SK-N-SH (cell line): ENCODE data around the gene TXNRD2. TPM values are rescaled to one million over a fixed set of nuclear protein-coding genes. Genes with fewer than 3 reads are reported as not detected.

ENCODE experiments used
- CTCF ChIA-PET: fragments of 300-600, 350-600 bp; formaldehyde crosslinking; extraction: SDS; loops from one replicate; lab custom pipeline; 2021; lab: Yijun Ruan, JAX
- POLR2A ChIA-PET: fragments of 350-600 bp; sonication (Branson Sonifier 250); formaldehyde crosslinking; extraction: SDS; loops from one replicate; lab custom pipeline; 2020; ENCODE audit warnings: antibody characterized with exemption, inconsistent platforms; lab: Yijun Ruan, JAX
- DNase-seq: peaks from one replicate; pipeline ENCODE4 v3.0.0; 2012
- H2AFZ ChIP-seq: fragments of 200-600 bp; sonication (generic); 2 replicates; pipeline ENCODE4 v1.8.1; 2016; ENCODE audit warnings: antibody characterized with exemption, mild to moderate bottlenecking, low read depth
- H3F3A ChIP-seq: fragments of 200-600 bp; sonication (generic); replicated peaks from 2 replicates; pipeline ENCODE3; 2016; ENCODE audit warnings: antibody characterized with exemption, mild to moderate bottlenecking; ENCODE audit not compliant: insufficient read depth
- H3K27ac ChIP-seq, 2 experiments: fragments of 200-500 bp in 1 of 2; fragments of 200-600 bp in 1 of 2; sonication (Bioruptor generic) in 1 of 2; sonication (generic), shearing (Covaris generic) in 1 of 2; 2 replicates each; pipeline versions ENCODE4 v1.5.1 to v1.6.1; 2014 to 2016; ENCODE audit warnings: low read depth in 2 of 2, inconsistent platforms in 1 of 2, low read length in 1 of 2, mild to moderate bottlenecking in 1 of 2, mixed read lengths in 1 of 2
- H3K27me3 ChIP-seq: fragments of 200-600 bp; sonication (generic), shearing (Covaris generic); 2 replicates; pipeline ENCODE4 v1.6.1; 2016; ENCODE audit warnings: mixed run types; ENCODE audit not compliant: insufficient read depth
- H3K36me3 ChIP-seq, 2 experiments: fragments of 200-500 bp in 1 of 2; fragments of 200-600 bp in 1 of 2; sonication (Bioruptor generic) in 1 of 2; sonication (generic) in 1 of 2; replicated peaks in 1 of 2; 2 replicates each; pipeline versions ENCODE3 to v1.5.1; 2014 to 2016; ENCODE audit warnings: low read length in 1 of 2, mild to moderate bottlenecking in 1 of 2; ENCODE audit not compliant: insufficient read depth in 2 of 2, control insufficient read depth in 1 of 2
- H3K4me1 ChIP-seq, 2 experiments: fragments of 200-500 bp in 1 of 2; fragments of 200-600 bp in 1 of 2; sonication (Bioruptor generic) in 1 of 2; sonication (generic), shearing (Covaris generic) in 1 of 2; 2 replicates each; pipeline versions ENCODE4 v1.5.1 to v1.6.1; 2014 to 2016; ENCODE audit warnings: low read depth in 1 of 2, low read length in 1 of 2, mixed run types in 1 of 2; ENCODE audit not compliant: insufficient read depth in 2 of 2, control insufficient read depth in 1 of 2
- H3K4me2 ChIP-seq: fragments of 200-600 bp; sonication (generic), shearing (Covaris generic); 2 replicates; pipeline ENCODE4 v1.6.1; 2017; ENCODE audit warnings: mixed run types
- H3K4me3 ChIP-seq, 2 experiments: fragments of 200-500 bp in 1 of 2; fragments of 200-600 bp in 1 of 2; sonication (Bioruptor generic) in 1 of 2; sonication (generic), shearing (Covaris generic) in 1 of 2; 2 replicates each; pipeline versions ENCODE4 v1.5.1 to v1.8.1; 2014 to 2016; ENCODE audit warnings: low read depth in 2 of 2, inconsistent platforms in 1 of 2, low read length in 1 of 2, mild to moderate bottlenecking in 1 of 2, mixed read lengths in 1 of 2, moderate library complexity in 1 of 2
- H3K79me2 ChIP-seq: fragments of 200-600 bp; sonication (generic); 2 replicates; pipeline ENCODE4 v1.8.1; 2017; ENCODE audit warnings: mild to moderate bottlenecking; ENCODE audit not compliant: insufficient read depth
- H3K9ac ChIP-seq: fragments of 200-600 bp; sonication (generic); 2 replicates; pipeline ENCODE4 v1.6.1; 2017; ENCODE audit warnings: mixed run types
- H3K9me2 ChIP-seq: fragments of 200-600 bp; sonication (generic); 2 replicates; pipeline ENCODE4 v1.6.1; 2017; ENCODE audit warnings: mixed run types
- H3K9me3 ChIP-seq: fragments of 200-600 bp; sonication (generic); 2 replicates; pipeline ENCODE4 v1.6.1; 2017; ENCODE audit warnings: mixed run types, mild to moderate bottlenecking, moderate library complexity
- H4K20me1 ChIP-seq: fragments of 200-600 bp; sonication (generic); 2 replicates; pipeline ENCODE4 v1.6.1; 2017; ENCODE audit warnings: mild to moderate bottlenecking, mixed run types; ENCODE audit not compliant: insufficient read depth
- CHD2 ChIP-seq: fragments of 150-350 bp; IDR thresholded peaks from 2 replicates; pipeline ENCODE4 v1.6.1; 2018; ENCODE audit warnings: low read length; ENCODE audit not compliant: partially characterized antibody
- CTCF ChIP-seq: fragments of 200-600 bp; sonication (generic); IDR thresholded peaks from 2 replicates; pipeline ENCODE4 v1.6.1; 2017; ENCODE audit warnings: antibody characterized with exemption, mild to moderate bottlenecking, moderate library complexity
- ELF1 ChIP-seq: IDR thresholded peaks from 2 replicates; pipeline ENCODE4 v1.4.0; 2012
- EZH2phosphoT487 ChIP-seq: fragments of 200-600 bp; sonication (generic); IDR thresholded peaks from 2 replicates; pipeline ENCODE4 v1.6.1; 2017; ENCODE audit warnings: low read depth, mixed run types, mild to moderate bottlenecking, antibody characterized with exemption, moderate library complexity, borderline replicate concordance
- FOXJ3 ChIP-seq: sonication (generic); formaldehyde crosslinking; IDR thresholded peaks from 2 replicates; pipeline ENCODE4 v1.5.1; 2020; ENCODE audit warnings: mild to moderate bottlenecking, missing genetic modification reagents
- FOXM1 ChIP-seq: IDR thresholded peaks from 2 replicates; pipeline ENCODE4 v1.4.0; 2012; ENCODE audit warnings: low read depth, mild to moderate bottlenecking
- IRF3 ChIP-seq: fragments of 150-350 bp; IDR thresholded peaks from 2 replicates; pipeline ENCODE4 v1.6.1; 2016; ENCODE audit warnings: mild to moderate bottlenecking, low read depth, low read length
- JUND ChIP-seq: IDR thresholded peaks from 2 replicates; pipeline ENCODE4 v1.4.0; 2012
- MXI1 ChIP-seq: IDR thresholded peaks from 2 replicates; pipeline ENCODE4 v1.6.1; 2012; ENCODE audit warnings: mild to moderate bottlenecking, low read depth, low read length, improper control_type of control experiment
- NRF1 ChIP-seq: IDR thresholded peaks from 2 replicates; pipeline ENCODE4 v1.6.1; 2012; ENCODE audit warnings: low read depth, mild to moderate bottlenecking, low read length
- PBX3 ChIP-seq: IDR thresholded peaks from 2 replicates; pipeline ENCODE4; 2012
- POLR2AphosphoS5 ChIP-seq: IDR thresholded peaks from 2 replicates; pipeline ENCODE4 v1.6.1; 2012; ENCODE audit warnings: low read depth, low read length
- RCOR1 ChIP-seq: fragments of 150-350 bp; IDR thresholded peaks from 2 replicates; pipeline ENCODE4 v1.6.1; 2017; ENCODE audit warnings: antibody characterized with exemption, low read length
- RFX5 ChIP-seq: IDR thresholded peaks from 2 replicates; pipeline ENCODE4 v1.6.1; 2012; ENCODE audit warnings: mild to moderate bottlenecking, improper control_type of control experiment, low read length
- SMC3 ChIP-seq: IDR thresholded peaks from 2 replicates; pipeline ENCODE4 v1.6.1; 2012; ENCODE audit warnings: low read depth, low read length, improper control_type of control experiment
- TAF1 ChIP-seq: IDR thresholded peaks from 2 replicates; pipeline ENCODE4 v1.6.1; 2012; ENCODE audit warnings: low read depth, mild to moderate bottlenecking, low read length, moderate library complexity, borderline replicate concordance
- TCF12 ChIP-seq: IDR thresholded peaks from 2 replicates; pipeline ENCODE4 v1.4.0; 2012
- WGBS: methylation state at CpG from one replicate; pipeline ENCODE4 v1.1.6; 2017; ENCODE audit warnings: low lambda C conversion rate; 5-methylcytosine and 5-hydroxymethylcytosine counted together
- polyA plus RNA-seq, 3 experiments: library from polyadenylated mRNA; depleted of rRNA; stranded (reverse); fragments of >200 nt; gene quantifications; 2 replicates each; pipeline ENCODE4 v1.2.3, GENCODE V29; 2012
- TF ChIP-seq, protein P1 (sequence below): IDR thresholded peaks from 2 replicates; pipeline ENCODE4 v1.4.0; 2012; ENCODE audit warnings: low read depth, borderline replicate concordance

TXNRD2 gene
- polyA plus RNA-seq, 1 of the 3 experiments (the other 2 are of a cell fraction): 34.7 TPM

DNA sequence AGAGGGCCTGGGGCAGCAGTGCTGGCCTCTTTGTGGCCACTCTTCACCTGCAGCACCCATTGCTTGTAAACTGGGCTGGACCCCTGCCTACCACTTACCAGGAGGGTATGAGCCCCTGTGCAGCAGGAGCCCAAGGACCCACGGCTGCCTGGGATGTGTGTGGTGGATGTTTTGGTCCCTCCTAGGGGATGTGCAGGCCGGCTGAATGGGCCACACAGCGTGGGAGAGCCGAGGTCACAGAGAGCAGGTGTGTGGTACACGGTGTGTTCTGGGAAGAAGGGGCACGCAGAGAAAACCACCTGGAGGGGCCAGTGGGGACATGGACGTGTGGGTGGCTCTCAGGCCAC is 67.7 kb downstream of the TXNRD2 start:
- peak; percentile 15 for DNase-seq
- Histone ChIP-seq H3F3A (no peaks in the 10 kb centered on the region), H3K4me1 (peaks cover 9 to 22% of the 10 kb centered on the region in 2 experiments; a peak in 3 of 4 replicates), H3K9ac (no peak overlapping the region), H3K36me3 (no peaks in the 10 kb centered on the region), H3K4me2 (no peak overlapping the region), H3K79me2 (peaks cover 11% of the 10 kb centered on the region; the same call in 1 of the 2 replicates), H3K9me3 (no peaks in the 10 kb centered on the region), H3K9me2 (no peaks in the 10 kb centered on the region), H3K27me3 (no peaks in the 10 kb centered on the region), H4K20me1 (no peaks in the 10 kb centered on the region), H2AFZ (no peak overlapping the region), H3K4me3 (no peak overlapping the region), H3K27ac (no peak overlapping the region)
- ChIA-PET POLR2A (no interaction called here), CTCF (interaction anchor here (1.3 to 6.1 kb wide), 3 partner anchors 36 to 143 kb away, joined by 3 to 64 read pairs (median 7); no protein-coding TSS in a partner anchor)
- 100% methylated on average over 2 of the region's 7 CpGs for WGBS
- TF ChIP-seq ELF1 (no peak), IRF3 (no peak), FOXJ3 (CRISPR knock-in tag) (no peak), NRF1 (no peak), POLR2AphosphoS5 (no peak), MXI1 (no peak), EZH2phosphoT487 (no peak), JUND (no peak), TCF12 (no peak), FOXM1 (no peak), RCOR1 (no peak), PBX3 (no peak), SMC3 (no peak), CTCF (no peak), CHD2 (no peak), RFX5 (no peak), TAF1 (no peak)
- TF ChIP-seq, protein P1, sequence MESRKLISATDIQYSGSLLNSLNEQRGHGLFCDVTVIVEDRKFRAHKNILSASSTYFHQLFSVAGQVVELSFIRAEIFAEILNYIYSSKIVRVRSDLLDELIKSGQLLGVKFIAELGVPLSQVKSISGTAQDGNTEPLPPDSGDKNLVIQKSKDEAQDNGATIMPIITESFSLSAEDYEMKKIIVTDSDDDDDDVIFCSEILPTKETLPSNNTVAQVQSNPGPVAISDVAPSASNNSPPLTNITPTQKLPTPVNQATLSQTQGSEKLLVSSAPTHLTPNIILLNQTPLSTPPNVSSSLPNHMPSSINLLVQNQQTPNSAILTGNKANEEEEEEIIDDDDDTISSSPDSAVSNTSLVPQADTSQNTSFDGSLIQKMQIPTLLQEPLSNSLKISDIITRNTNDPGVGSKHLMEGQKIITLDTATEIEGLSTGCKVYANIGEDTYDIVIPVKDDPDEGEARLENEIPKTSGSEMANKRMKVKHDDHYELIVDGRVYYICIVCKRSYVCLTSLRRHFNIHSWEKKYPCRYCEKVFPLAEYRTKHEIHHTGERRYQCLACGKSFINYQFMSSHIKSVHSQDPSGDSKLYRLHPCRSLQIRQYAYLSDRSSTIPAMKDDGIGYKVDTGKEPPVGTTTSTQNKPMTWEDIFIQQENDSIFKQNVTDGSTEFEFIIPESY: no peak
